ENCODE data around the gene CAPZB. TPM values are rescaled to one million over a fixed set of nuclear protein-coding genes. Genes with fewer than 3 reads are reported as not detected.

CAPZB gene
- total RNA-seq, 1 experiment from 2014 or later: 491 TPM

GRCh38 chr1:19327736-19328135 lies 157.6 kb downstream of the CAPZB start:
- POLR2A ChIA-PET: no interaction called here
- CTCF ChIA-PET: no interaction called here
- BruUV-seq (replicated peaks): TSS peak; percentile 55

GRCh38 chr1:19327301-19327700 lies 158.0 kb downstream of the CAPZB start:
- intact Hi-C loops (cut with micrococcal nuclease; ENCODE audit: unreplicated experiment): no loop called here
- in situ Hi-C loops (cut with HindIII; ENCODE audit: low pct_unique_long_range_greater_than_20kb, low sequenced_read_pairs): no loop called here
- Histone ChIP-seq H3K36me3 (ENCODE audit: control insufficient read depth, insufficient read depth, low read length) (no peaks in the 10 kb centered on the region; the same call in 1 of the 2 replicates), H3K27ac (ENCODE audit: low read length) (no peak overlapping the region), H3K9me3 (ENCODE audit: control insufficient read depth, insufficient read depth, low read depth, low read length) (no peaks in the 10 kb centered on the region), H3K27me3 (ENCODE audit: control insufficient read depth, insufficient read depth, low read length) (no peaks in the 10 kb centered on the region), H3K4me1 (ENCODE audit: control insufficient read depth, insufficient read depth, low read length) (no peaks in the 10 kb centered on the region; the same call in 1 of the 2 replicates), H3K4me3 (ENCODE audit: low read depth in 2 of 2, low read length in 2 of 2) (no peak overlapping the region)
- no peak for TF ChIP-seq REST (IDR thresholded peaks at IDR 0.05; ENCODE audit: insufficient read depth in 1 of 2, low read depth in 2 of 2, low read length in 1 of 2)
- ATAC-seq: no peak
- DNase-seq (ENCODE audit: low read depth, low spot score): no peak
- POLR2A ChIA-PET: no interaction called here
- CTCF ChIA-PET: no interaction called here
- BruUV-seq (replicated peaks): no TSS peak

More at GRCh38 chr1:19327736-19328135, 157.6 kb downstream of the CAPZB start:
- ATAC-seq: no peak
- no peak overlapping the region for H3K4me3 ChIP-seq (ENCODE audit: low read depth in 2 of 2, low read length in 2 of 2)
- H3K27me3 ChIP-seq (ENCODE audit: control insufficient read depth, insufficient read depth, low read length): no peaks in the 10 kb centered on the region
- no peak overlapping the region for H3K27ac ChIP-seq (ENCODE audit: low read length)
- in situ Hi-C loops (cut with HindIII; ENCODE audit: low pct_unique_long_range_greater_than_20kb, low sequenced_read_pairs) (no loop called here), intact Hi-C loops (cut with micrococcal nuclease; ENCODE audit: unreplicated experiment) (no loop called here)
- H3K9me3 ChIP-seq (ENCODE audit: control insufficient read depth, insufficient read depth, low read depth, low read length): no peaks in the 10 kb centered on the region
- H3K36me3 ChIP-seq (ENCODE audit: control insufficient read depth, insufficient read depth, low read length): no peaks in the 10 kb centered on the region; the same call in 1 of the 2 replicates
- no peaks in the 10 kb centered on the region; the same call in 1 of the 2 replicates for H3K4me1 ChIP-seq (ENCODE audit: control insufficient read depth, insufficient read depth, low read length)
- TF ChIP-seq CTCF (IDR thresholded peaks at IDR 0.05): no peak
- no peak for TF ChIP-seq REST (IDR thresholded peaks at IDR 0.05; ENCODE audit: insufficient read depth in 1 of 2, low read depth in 2 of 2, low read length in 1 of 2)
- no peak for TF ChIP-seq TCF7L2 (IDR thresholded peaks at IDR 0.05; ENCODE audit: low read depth, low read length)
- no peak for TF ChIP-seq SIN3A (IDR thresholded peaks at IDR 0.05; ENCODE audit: borderline replicate concordance, insufficient read depth, low read depth, low read length)
- TF ChIP-seq POLR2AphosphoS5 (IDR thresholded peaks at IDR 0.05; ENCODE audit: low read depth, low read length): no peak
- no peak for DNase-seq (ENCODE audit: low read depth, low spot score)
